Amniotic epithelial cell (primary cell): Measurements from ENCODE around the gene CACNG7.
A peak's percentile ranks its signal among the peaks of the same experiment; 100 is the strongest.

Experiments used
- DNase-seq: peaks from one replicate; pipeline ENCODE4 v3.0.0-alpha.2; 2010; ENCODE audit warnings: low read depth

Gene CACNG7

DNA sequence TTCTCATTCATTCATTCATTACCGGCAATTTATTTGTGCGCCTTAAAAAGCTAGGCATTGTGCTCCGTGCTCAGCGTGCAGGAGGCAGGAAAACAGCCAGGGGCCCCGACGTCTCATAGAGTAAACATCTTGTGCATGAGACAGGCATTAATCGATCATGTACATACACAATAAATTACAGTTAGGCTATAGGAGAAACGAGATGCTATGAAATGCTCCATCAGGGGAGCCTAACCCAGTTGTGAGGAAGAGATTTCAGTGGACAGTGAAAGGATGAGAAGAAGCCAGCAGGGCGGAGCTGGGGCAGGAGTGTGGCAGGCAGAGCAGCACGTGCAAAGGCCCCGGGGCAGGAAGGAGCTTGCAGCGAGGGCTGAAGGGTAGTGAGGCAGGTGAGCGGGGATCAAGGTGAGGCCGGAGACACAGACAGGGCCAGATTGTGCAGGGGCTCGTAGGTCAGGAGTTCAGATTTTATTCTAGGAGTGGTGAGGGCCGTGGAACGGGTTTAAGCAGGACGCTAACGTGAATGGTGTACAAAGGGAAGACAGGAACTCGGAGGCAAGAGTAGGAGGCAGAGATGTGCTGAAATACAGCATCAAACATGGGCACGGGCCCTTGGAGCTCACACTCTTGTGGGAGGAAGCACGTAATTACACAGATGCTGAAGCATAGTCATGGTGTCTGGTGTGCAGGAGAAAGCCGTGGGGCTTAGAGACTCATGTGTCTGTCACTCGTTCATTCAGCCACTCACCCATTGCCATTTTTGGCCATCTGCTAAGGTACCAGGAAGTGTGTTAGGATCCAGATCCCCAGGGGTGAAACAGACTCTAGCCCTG lies 74.6 kb downstream of the CACNG7 start:
- DNase-seq = no peak

DNA sequence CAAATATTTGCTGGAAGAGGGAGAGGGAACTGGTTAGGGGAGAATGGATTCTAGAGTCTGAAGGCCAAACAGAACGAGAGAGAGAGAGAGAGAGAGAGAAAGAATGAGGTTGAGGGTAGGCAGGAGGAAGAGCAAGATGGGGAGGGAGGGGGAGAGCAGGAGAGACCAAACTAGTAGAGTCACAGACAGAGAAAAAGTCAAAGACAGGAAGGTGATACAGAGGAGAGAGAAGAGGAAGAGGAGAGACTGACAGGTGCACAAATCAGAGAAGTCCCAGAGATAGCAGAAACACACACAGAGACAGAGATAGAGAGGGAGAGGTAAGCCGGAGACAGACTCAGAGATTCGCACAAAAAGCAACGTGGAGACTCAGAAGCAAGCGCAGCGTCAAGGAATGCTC lies 76.8 kb downstream of the CACNG7 start:
- DNase-seq = no peak

- DNase-seq = no peak
Measured at GRCh38 chr19:53988981-53989380, 79.9 kb downstream of the CACNG7 start.

GRCh38 chr19:53989600-53990533 lies 80.8 kb downstream of the CACNG7 start:
- peak; percentile 38 for DNase-seq

DNA sequence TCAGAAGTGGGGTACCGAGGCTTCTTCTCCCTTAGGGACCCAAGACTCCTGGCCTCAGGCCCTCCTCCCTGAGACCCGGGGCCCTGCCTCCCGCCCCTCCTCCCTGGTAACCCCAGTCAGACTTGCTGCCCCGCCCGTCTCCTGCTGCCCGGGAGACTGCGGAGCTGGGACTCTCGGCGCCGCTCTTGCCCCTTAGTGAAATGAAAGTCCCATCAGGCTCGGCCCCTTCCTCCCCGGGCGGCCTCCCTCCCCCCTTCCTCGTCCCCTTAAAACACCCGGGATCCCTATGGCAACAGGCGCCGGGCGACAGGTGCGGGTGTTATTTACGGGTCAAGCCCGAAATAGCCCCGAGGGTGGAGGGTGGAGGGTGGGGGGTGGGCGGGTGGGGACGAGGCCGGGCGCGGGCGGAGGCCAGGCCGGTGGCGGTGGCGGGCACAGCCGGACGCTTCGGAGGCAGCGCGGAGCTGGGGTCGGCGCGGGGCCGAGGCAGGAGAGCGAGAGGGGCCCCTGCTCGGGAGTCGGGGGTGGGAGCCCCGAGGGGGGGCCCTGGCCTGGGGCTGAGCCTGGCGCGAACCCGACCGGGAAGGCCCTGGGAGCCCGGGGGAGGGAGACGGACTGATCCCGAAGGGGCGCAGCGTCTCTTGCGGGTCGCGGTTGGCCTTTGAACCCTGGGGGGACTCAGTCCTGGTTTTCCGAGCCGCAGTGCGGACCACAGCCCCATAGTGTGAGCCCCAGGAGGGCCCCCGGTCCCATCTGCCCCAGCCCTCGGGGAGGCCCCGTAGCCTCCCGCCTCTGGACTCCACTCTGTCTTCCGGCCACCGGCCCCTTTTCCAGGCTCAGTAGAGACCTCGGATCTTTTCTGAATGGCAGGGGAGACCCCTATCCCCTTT lies 82.4 kb downstream of the CACNG7 start, which contains the start of gene CACNG6:
Gene CACNG6 (plus strand): TSS at position 414 of the 890 bp plus-strand sequence. CDS start 1,241 bp downstream, outside the sequence.
- DNase-seq = no peak

GRCh38 chr19:53992211-53992610 lies 83.1 kb downstream of the CACNG7 start:
- no peak for DNase-seq

- no peak for DNase-seq
Measured at GRCh38 chr19:53992815-53993214, 83.7 kb downstream of the CACNG7 start.

DNA sequence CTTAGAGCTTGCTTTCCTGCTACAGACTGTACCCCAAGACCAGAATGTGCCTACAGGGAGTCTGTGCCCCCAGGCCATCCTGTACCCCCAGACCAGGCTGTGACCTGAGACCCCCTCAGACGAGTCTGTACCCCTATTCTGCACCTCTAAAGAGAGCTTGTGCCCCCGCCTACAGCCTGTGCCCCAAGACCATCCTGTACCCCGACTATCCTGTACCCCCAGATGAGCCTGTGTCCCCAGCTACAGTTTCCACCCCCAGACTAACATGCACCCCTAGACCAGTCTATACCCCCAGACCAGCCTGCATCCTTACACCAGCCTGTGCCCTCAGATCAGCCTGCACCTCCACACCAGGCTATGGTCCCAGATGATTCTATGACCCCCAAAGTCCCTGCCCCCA lies 84.4 kb downstream of the CACNG7 start:
- no peak for DNase-seq
